ENCODE data around the gene WRAP73.

The WRAP73 gene

GRCh38 chr1:3644273-3644672, 5.6 kb downstream of the WRAP73 start:
- H3K4me3 ChIP-seq (ENCODE audit: low read depth, low read length) = no peak overlapping the region
- DNase-seq (ENCODE audit: low read depth) = no peak
- in situ Hi-C loops (cut with HindIII; ENCODE audit: low sequenced_read_pairs) = loop anchor here (10.0 kb wide), 1 partner anchor 259 kb away; no protein-coding TSS in a partner anchor
- TF ChIP-seq CTCF (IDR thresholded peaks at IDR 0.05; ENCODE audit: low read depth, low read length, missing control alignments) = no peak

GRCh38 chr1:3642919-3643675, 6.8 kb downstream of the WRAP73 start:
- no peak for DNase-seq (ENCODE audit: low read depth)

DNA sequence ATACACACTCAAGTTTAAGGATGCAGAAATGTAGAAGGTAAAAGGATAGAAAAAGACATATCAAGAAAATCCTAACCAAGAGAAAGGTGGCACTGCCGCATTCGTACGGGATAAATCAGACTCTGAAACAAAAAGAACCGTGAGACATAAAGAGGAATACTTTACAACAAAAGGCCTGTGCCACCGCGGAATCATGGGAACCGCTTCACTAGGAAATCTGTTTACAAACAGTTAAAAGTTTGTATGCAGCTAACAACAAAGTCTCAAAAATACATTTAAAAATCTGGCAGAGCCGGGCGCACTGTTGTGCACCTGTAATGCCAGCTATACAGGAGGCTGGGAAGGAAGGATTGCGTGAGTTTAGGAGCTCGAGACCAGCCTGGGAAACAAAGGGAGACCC, 8.1 kb downstream of the WRAP73 start:
- no peak for TF ChIP-seq CTCF (IDR thresholded peaks at IDR 0.05; ENCODE audit: low read depth, low read length, missing control alignments)
- in situ Hi-C loops (cut with HindIII; ENCODE audit: low sequenced_read_pairs) = loop anchor here (10.0 kb wide), 1 partner anchor 257 kb away; no protein-coding TSS in a partner anchor
- DNase-seq (ENCODE audit: low read depth) = no peak
- no peak overlapping the region for H3K4me3 ChIP-seq (ENCODE audit: low read depth, low read length)

More at GRCh38 chr1:3642919-3643675, 6.8 kb downstream of the WRAP73 start:
- no peak overlapping the region for H3K4me3 ChIP-seq (ENCODE audit: low read depth, low read length)
- no peak for TF ChIP-seq CTCF (IDR thresholded peaks at IDR 0.05; ENCODE audit: low read depth, low read length, missing control alignments)
- in situ Hi-C loops (cut with HindIII; ENCODE audit: low sequenced_read_pairs) = loop anchor here (10.0 kb wide), 1 partner anchor 258 kb away; no protein-coding TSS in a partner anchor

GRCh38 chr1:3641046-3641760, 8.7 kb downstream of the WRAP73 start:
- in situ Hi-C loops (cut with HindIII; ENCODE audit: low sequenced_read_pairs) = loop anchor here (10.0 kb wide), 1 partner anchor 256 kb away; no protein-coding TSS in a partner anchor
- H3K4me3 ChIP-seq (ENCODE audit: low read depth, low read length) = no peak overlapping the region
- DNase-seq (ENCODE audit: low read depth) = no peak
- no peak for TF ChIP-seq CTCF (IDR thresholded peaks at IDR 0.05; ENCODE audit: low read depth, low read length, missing control alignments)

DNA sequence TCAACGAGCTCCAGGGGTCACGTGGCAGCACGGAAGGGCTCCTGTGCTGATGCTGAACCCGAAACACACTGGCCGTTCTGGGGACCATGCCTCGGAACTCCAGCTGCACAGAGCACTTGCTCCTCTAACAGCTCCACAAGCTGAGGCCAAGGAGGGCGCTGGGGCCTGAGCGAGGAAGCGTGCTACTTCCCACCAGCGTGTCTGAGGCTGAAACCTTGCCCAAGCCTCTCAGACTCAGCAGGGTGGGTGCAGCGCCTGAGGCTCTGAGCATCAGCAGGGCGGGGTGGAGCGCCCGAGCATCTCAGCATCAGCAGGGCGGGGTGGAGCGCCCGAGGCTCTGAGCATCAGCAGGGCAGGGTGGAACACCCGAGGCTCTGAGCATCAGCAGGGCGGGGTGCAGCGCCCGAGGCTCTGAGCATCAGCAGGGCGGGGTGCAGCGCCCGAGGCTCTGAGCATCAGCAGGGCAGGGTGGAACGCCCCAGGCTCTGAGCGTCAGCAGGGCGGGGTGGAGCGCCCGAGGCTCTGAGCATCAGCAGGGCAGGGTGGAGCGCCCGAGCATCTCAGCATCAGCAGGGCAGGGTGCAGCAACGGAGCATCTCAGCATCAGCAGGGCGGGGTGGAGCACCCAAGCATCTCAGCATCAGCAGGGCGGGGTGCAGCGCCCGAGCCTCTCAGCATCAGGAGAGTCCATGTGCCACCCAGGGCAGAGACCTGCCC, 9.6 kb downstream of the WRAP73 start:
- H3K4me3 ChIP-seq (ENCODE audit: low read depth, low read length) = no peak overlapping the region
- in situ Hi-C loops (cut with HindIII; ENCODE audit: low sequenced_read_pairs) = loop anchor here (10.0 kb wide), 1 partner anchor 255 kb away; no protein-coding TSS in a partner anchor
- DNase-seq (ENCODE audit: low read depth) = no peak
- TF ChIP-seq CTCF (IDR thresholded peaks at IDR 0.05; ENCODE audit: low read depth, low read length, missing control alignments) = no peak

GRCh38 chr1:3639397-3639911, 10.4 kb downstream of the WRAP73 start:
- TF ChIP-seq CTCF (IDR thresholded peaks at IDR 0.05; ENCODE audit: low read depth, low read length, missing control alignments) = no peak
- no peak for DNase-seq (ENCODE audit: low read depth)

More at GRCh38 chr1:3639397-3639911, 10.4 kb downstream of the WRAP73 start:
- H3K4me3 ChIP-seq (ENCODE audit: low read depth, low read length) = no peak overlapping the region
- in situ Hi-C loops (cut with HindIII; ENCODE audit: low sequenced_read_pairs) = no loop called here
